AG04449 (cell line): Measurements from ENCODE around the gene GLT6D1.

Experiments used
- CTCF ChIA-PET: fragments of 350-600 bp; formaldehyde crosslinking; extraction: SDS; loops from one replicate; lab custom pipeline; 2021; ENCODE audit warnings: antibody characterized with exemption; lab: Yijun Ruan, JAX
- POLR2A ChIA-PET: fragments of 400-600, 350-600 bp; formaldehyde crosslinking; extraction: SDS; loops from one replicate; lab custom pipeline; 2020; ENCODE audit warnings: antibody characterized with exemption, inconsistent platforms; lab: Yijun Ruan, JAX
- DNase-seq: peaks from one replicate; pipeline ENCODE4 v3.0.0-alpha.2; 2010; ENCODE audit warnings: low read depth, low spot score
- H3K4me3 ChIP-seq: 2 replicates; pipeline ENCODE4 v1.5.1; 2011; ENCODE audit warnings: low read depth, mild to moderate bottlenecking, control low read depth, low read length
- TF ChIP-seq, protein P1 (sequence below): IDR thresholded peaks from one replicate; pipeline ENCODE4 v1.5.1; 2011; ENCODE audit warnings: mild to moderate bottlenecking, moderate library complexity, low read length, control low read depth, inconsistent platforms; ENCODE audit not compliant: insufficient read depth; ENCODE audit errors: missing control alignments

GLT6D1 gene

DNA sequence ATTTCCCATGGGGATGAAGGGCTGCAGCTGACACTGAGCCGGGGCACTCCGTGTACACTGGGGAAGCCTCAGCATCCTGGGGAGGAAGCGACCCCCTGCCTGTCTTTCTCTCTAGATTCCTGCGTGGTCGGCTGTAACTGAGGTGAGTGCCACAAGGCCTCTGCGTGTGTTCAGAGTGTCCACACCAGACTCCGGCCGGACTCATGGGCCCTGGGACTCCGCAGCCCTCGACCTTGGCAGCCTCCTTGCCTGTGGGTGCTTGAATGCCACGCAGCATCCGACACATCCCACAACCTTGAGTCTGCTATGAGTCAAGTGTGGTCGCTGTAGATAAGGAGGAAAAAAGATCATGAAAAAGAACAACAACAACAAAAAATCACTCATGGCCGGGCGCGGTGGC is 54.4 kb downstream of the GLT6D1 start:
- DNase-seq = no peak
- TF ChIP-seq, protein P1, sequence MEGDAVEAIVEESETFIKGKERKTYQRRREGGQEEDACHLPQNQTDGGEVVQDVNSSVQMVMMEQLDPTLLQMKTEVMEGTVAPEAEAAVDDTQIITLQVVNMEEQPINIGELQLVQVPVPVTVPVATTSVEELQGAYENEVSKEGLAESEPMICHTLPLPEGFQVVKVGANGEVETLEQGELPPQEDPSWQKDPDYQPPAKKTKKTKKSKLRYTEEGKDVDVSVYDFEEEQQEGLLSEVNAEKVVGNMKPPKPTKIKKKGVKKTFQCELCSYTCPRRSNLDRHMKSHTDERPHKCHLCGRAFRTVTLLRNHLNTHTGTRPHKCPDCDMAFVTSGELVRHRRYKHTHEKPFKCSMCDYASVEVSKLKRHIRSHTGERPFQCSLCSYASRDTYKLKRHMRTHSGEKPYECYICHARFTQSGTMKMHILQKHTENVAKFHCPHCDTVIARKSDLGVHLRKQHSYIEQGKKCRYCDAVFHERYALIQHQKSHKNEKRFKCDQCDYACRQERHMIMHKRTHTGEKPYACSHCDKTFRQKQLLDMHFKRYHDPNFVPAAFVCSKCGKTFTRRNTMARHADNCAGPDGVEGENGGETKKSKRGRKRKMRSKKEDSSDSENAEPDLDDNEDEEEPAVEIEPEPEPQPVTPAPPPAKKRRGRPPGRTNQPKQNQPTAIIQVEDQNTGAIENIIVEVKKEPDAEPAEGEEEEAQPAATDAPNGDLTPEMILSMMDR = no peak
- H3K4me3 ChIP-seq = no peak overlapping the region
- ChIA-PET POLR2A (no interaction called here), CTCF (interaction anchor here (1.9 kb wide), 1 partner anchor 15 kb away, joined by 8 read pairs; no protein-coding TSS in a partner anchor)

DNA sequence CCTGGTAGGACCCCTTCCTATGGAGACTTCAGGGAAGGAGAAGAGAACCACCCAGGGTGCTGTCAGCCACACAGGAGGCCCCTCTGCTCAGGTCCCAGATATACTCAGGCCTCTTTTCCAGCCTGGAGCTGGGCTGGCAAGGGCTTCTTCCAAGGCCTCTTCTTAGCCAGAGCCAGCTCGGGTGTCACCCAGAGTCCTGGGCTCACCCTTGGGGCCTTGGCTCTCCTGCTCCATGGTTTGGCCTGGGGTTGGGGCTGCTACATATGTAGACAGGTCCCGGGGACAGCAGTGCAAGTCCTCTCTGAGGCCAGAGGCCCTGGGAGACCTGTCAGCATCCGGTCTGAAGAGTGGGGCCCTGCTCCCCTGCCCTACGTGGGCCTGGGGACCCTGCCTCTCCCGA is 55.0 kb downstream of the GLT6D1 start:
- CTCF ChIA-PET = no interaction called here
- POLR2A ChIA-PET = no interaction called here
- TF ChIP-seq, protein P1 = no peak
- no peak for DNase-seq
- no peak overlapping the region for H3K4me3 ChIP-seq

DNA sequence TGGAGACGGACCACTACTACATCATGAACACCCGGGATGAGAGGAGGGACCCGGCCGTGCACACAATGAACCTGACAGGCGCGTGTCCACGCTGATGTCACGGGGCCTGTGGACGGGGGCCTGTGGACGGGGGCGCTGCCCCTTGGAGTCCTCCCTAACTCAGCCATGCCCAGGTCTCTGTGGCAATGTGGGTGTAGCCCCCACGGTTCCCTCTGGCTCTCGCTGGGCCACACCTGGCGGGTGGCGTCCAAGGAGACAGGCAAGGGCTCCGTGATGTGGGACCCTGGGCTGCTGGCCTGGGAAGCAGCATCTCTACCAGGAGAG is 55.7 kb downstream of the GLT6D1 start:
- TF ChIP-seq, protein P1 = no peak
- ChIA-PET POLR2A (no interaction called here), CTCF (no interaction called here)
- no peak for DNase-seq
- no peak overlapping the region for H3K4me3 ChIP-seq

DNA sequence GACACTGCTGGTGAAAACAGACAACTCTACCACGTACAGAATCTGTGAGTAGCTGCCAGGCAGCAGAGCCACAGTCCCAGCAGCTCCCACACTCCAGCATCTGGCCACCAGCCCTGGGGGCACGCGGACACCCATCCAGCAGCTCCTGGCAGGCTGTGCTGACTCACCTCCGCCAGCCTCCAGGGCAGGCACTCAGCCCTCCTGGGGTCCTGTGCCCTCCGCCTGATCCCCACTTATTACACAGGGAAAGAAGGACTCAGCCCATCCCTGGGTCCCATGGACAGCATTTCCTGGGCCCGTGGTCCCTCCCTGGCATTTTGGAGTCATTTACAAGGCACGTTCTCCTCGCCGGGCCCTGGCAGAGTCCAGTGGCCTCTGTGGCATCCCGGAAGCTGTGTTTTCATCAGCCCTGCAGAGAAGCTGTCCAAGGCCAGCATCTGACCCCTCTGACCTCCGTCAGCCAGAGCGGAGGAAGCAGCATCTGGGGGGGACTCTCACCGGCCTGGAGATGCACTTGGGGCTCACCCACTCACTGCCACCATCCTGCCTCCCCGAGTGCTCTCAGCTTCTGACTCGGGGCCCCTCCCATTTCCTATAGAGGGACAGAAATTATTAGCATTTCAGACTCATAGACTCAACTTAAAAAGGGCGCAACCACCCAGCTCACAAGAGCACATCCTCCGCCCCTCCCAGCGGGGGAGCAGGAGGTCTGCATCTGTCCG is 56.2 kb downstream of the GLT6D1 start:
- CTCF ChIA-PET = no interaction called here
- POLR2A ChIA-PET = no interaction called here
- TF ChIP-seq, protein P1 = no peak
- DNase-seq = no peak
- H3K4me3 ChIP-seq = no peak overlapping the region

DNA sequence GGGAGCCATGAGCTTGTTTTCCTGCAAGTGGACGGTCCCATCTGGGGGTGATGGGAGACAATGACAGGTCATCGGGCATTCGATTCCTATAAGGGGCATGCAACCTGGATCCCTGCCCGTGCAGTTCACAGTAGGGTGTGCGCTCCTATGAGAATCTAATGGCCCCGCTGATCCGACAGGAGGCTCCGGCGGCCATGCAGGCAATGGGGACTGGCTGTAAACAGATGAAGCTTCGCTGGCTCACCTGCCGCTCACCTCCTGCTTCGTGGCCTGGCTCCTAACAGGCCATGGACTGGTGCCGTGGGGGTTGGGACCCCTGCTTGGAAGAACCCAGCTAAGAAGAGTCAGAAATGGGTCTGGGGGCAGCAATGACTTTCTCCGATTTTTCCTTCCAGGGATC is 56.8 kb downstream of the GLT6D1 start:
- ChIA-PET CTCF (no interaction called here), POLR2A (no interaction called here)
- DNase-seq = no peak
- TF ChIP-seq, protein P1 = no peak
- no peak overlapping the region for H3K4me3 ChIP-seq

DNA sequence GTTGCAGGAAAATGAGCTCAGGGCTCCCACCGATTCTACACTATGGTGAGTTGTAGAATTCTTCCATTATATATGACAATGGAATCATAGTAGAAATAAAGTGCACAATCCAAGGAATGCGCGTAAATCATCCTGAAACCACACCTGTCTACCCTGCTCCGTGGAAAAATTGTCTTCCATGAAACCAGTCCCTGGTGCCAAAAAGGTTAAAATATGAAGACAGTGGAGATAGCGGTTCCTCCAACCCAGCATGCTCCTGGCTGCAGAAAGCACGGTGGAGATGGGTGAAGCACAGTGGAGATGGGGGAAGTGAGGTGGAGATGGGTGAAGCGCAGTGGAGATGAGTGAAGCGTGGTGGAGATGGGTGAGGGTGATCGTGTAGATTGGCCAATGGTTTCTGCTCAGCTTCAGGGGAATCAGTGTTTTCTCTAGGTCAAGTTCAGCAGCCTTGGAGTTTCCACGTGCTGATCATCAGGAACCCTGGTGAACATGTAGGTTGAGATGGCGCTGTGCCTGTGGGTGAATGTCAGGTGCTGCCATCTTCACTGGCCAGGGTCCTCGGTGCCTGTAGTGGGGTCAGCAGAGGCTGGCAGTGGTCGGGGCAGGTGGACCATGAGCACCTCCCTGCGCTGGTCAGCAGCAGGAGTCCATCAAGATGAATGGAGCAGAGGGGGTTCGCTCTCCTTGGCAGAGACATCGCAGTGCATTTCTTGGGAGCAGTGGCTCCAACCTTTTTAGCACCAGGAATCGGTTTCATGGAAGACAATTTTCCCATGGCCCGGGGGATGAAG is 57.5 kb downstream of the GLT6D1 start:
- DNase-seq = no peak
- TF ChIP-seq, protein P1 = no peak
- POLR2A ChIA-PET = no interaction called here
- CTCF ChIA-PET = interaction anchor here (0.9 kb wide), 1 partner anchor 19 kb away, joined by 3 read pairs; no protein-coding TSS in a partner anchor
- H3K4me3 ChIP-seq = no peak overlapping the region
